ENCODE data around the gene AZIN2. TPM values are rescaled to one million over a fixed set of nuclear protein-coding genes. Genes with fewer than 3 reads are reported as not detected.

The AZIN2 gene
- total RNA-seq, 1 experiment from 2014 or later = 0.39 TPM

GRCh38 chr1:33119532-33120217 lies 38.7 kb downstream of the AZIN2 start:
- no peaks in the 10 kb centered on the region for H3K79me2 ChIP-seq (ENCODE audit: insufficient read depth, low read length)
- H4K91ac ChIP-seq (ENCODE audit: insufficient read length, low read depth, low read length) = no peak overlapping the region
- no peak overlapping the region for H2BK5ac ChIP-seq (ENCODE audit: insufficient read length, low read length)
- peak; percentile 88 for DNase-seq
- H3K79me1 ChIP-seq (ENCODE audit: insufficient read depth, low read depth, low read length, poor library complexity, severe bottlenecking) = no peaks in the 10 kb centered on the region
- no peak overlapping the region for H3T11ph ChIP-seq (ENCODE audit: low read length)
- H2AK5ac ChIP-seq (ENCODE audit: insufficient read length, low read length) = no peak overlapping the region
- H3K27ac ChIP-seq (ENCODE audit: insufficient read length, low read depth, low read length) = no peak overlapping the region
- H3K9me3 Mint-ChIP-seq = no peaks in the 10 kb centered on the region
- peak overlapping the region; percentile 12; the same call in 1 of the 2 replicates for H3K14ac ChIP-seq (ENCODE audit: insufficient read depth, low read length)
- H3K9ac ChIP-seq (ENCODE audit: extremely low read depth, insufficient read length, low read length) = no peak overlapping the region
- no peak overlapping the region for H3K4me2 ChIP-seq (ENCODE audit: insufficient read depth, insufficient read length, low read length)
- H2AFZ ChIP-seq (ENCODE audit: low read length) = no peak overlapping the region
- no peak overlapping the region for H3K18ac ChIP-seq (ENCODE audit: insufficient read length, low read depth, low read length)
- no peaks in the 10 kb centered on the region; the same call in 1 of the 2 replicates for H3K27me3 ChIP-seq (ENCODE audit: insufficient read depth, low read length)
- no peak overlapping the region; a peak in 1 of 7 replicates for H3K27ac Mint-ChIP-seq
- H3K23me2 ChIP-seq (ENCODE audit: insufficient read length, low read depth, low read length, poor library complexity, severe bottlenecking) = no peaks in the 10 kb centered on the region
- no peak overlapping the region for H2BK120ac ChIP-seq (ENCODE audit: low read depth, low read length, poor library complexity, severe bottlenecking)
- H3K4me1 Mint-ChIP-seq = peaks cover 3 to 10% of the 10 kb centered on the region in 2 experiments; a peak in 2 of 4 replicates
- no peak overlapping the region for H4K8ac ChIP-seq (replicated peaks; ENCODE audit: insufficient read length, low read depth, low read length)
- no peak overlapping the region for H4K5ac ChIP-seq (ENCODE audit: insufficient read length, low read depth, low read length)
- H3K4me1 ChIP-seq (ENCODE audit: insufficient read depth, low read length) = no peaks in the 10 kb centered on the region
- no peaks in the 10 kb centered on the region for H3K9me3 ChIP-seq (ENCODE audit: control insufficient read depth, low read depth, low read length)
- H3K4me3 Mint-ChIP-seq = no peak overlapping the region
- no peak overlapping the region for H3K4ac ChIP-seq (ENCODE audit: low read depth, low read length)
- no peaks in the 10 kb centered on the region for H4K20me1 ChIP-seq (ENCODE audit: control insufficient read depth, insufficient read depth, insufficient read length)
- WGBS (ENCODE audit: extremely low coverage, insufficient read length, low lambda C conversion rate) = no CpG with 5 or more reads among the region's 16 CpGs
- H3K36me3 Mint-ChIP-seq (ENCODE audit: insufficient read depth in 1 of 3, low read depth in 3 of 3) = no peaks in the 10 kb centered on the region; a peak in 1 of 7 replicates
- no peak overlapping the region for H2BK15ac ChIP-seq (ENCODE audit: low read depth, low read length)
- peak; percentile 58 for TF ChIP-seq CTCF (conservative IDR thresholded peaks at IDR 0.05)
- H2BK20ac ChIP-seq (ENCODE audit: low read depth, low read length, poor library complexity, severe bottlenecking) = no peak overlapping the region
- H3K56ac ChIP-seq (ENCODE audit: insufficient read length, low read depth, low read length) = no peak overlapping the region
- H2BK12ac ChIP-seq (ENCODE audit: insufficient read length, low read depth, low read length) = no peak overlapping the region
- no peak overlapping the region for H3K23ac ChIP-seq (ENCODE audit: insufficient read length, low read depth, low read length)
- H3K27me3 Mint-ChIP-seq (ENCODE audit: low read depth) = peaks cover 44% of the 10 kb centered on the region

Measured in H9 (cell line).